ENCODE measurements around the gene LINC00305. TPM values are rescaled to one million over a fixed set of nuclear protein-coding genes. Genes with fewer than 3 reads are reported as not detected.

Gene LINC00305
- total RNA-seq = not detected in 2 replicates

DNA sequence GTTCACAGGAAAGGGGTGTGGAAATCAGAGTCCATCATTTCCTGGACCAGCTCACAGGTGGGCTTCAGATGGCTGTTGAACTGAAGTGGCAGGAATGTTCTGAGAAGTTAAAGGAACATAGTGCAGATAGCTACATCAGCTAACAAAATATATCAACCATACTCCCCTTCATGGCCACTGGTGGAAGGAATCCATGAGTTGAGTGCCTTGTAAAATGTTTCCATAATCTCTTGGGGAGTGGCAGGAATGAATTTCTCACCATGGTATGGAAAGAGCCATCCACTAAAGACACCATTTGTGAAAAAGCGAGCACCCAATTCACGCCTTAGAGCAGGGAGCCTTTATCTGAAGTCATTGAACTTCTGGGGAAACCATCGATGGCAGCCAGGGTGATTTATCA, at the start of gene LINC00305:
Gene LINC00305 (minus strand): TSS at position 101 of the 400 bp plus-strand sequence.

Other genes starting within 250 kb of the LINC00305 start
- gene SERPINB10, start 241.1 kb downstream of the LINC00305 start, total RNA-seq = not detected in 2 replicates
- not detected in 2 replicates for gene HMSD, start 199.8 kb downstream of the LINC00305 start, total RNA-seq
- 3.8 and 4.7 TPM in 2 replicates for gene SERPINB8, start 179.0 kb downstream of the LINC00305 start, total RNA-seq

Measured in placental epithelial cell (primary cell).